ENCODE measurements around the gene OR6T1. TPM values are rescaled to one million over a fixed set of nuclear protein-coding genes. Genes with fewer than 3 reads are reported as not detected.

OR6T1 gene
- total RNA-seq, 1 donor from 2014 or later, result not detected

DNA sequence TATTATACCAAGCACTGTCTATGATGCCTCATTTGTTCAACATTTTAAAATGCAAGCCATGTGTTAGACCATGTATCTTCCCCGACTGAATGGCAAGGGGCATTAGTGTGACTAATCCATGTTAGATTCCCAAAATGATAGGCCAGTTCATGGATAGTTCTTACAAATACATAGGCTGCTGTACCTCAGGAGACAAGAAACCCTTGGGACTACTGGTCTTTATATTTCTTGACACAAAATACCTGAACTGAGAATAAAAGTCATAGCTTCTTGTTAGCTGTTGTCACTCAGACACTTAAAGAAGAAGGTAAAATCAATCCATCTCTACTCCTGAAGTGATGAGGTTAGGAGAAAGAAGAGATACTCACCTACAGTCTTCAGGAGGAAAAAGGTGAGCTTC, 41.8 kb downstream of the OR6T1 start, which contains the start of gene OR8D4:
TSS of gene OR8D4 (plus strand) at position 301 of the 400 bp plus-strand sequence. CDS start 4,265 bp downstream, outside the sequence.
- H3K36me3 Mint-ChIP-seq (ENCODE audit: unreplicated experiment), result no peaks in the 10 kb centered on the region
- no peaks in the 10 kb centered on the region for H3K9me3 Mint-ChIP-seq (ENCODE audit: unreplicated experiment)
- DNase-seq (ENCODE audit: extremely low spot score, unreplicated experiment), result no peak
- TF ChIP-seq, protein P1, sequence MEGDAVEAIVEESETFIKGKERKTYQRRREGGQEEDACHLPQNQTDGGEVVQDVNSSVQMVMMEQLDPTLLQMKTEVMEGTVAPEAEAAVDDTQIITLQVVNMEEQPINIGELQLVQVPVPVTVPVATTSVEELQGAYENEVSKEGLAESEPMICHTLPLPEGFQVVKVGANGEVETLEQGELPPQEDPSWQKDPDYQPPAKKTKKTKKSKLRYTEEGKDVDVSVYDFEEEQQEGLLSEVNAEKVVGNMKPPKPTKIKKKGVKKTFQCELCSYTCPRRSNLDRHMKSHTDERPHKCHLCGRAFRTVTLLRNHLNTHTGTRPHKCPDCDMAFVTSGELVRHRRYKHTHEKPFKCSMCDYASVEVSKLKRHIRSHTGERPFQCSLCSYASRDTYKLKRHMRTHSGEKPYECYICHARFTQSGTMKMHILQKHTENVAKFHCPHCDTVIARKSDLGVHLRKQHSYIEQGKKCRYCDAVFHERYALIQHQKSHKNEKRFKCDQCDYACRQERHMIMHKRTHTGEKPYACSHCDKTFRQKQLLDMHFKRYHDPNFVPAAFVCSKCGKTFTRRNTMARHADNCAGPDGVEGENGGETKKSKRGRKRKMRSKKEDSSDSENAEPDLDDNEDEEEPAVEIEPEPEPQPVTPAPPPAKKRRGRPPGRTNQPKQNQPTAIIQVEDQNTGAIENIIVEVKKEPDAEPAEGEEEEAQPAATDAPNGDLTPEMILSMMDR (IDR thresholded peaks at IDR 0.05), result no peak
- no peak within 1 kb of the TSS for H3K4me3 Mint-ChIP-seq (ENCODE audit: unreplicated experiment)
- peaks cover 2% of the 10 kb centered on the region for H3K27me3 Mint-ChIP-seq (ENCODE audit: unreplicated experiment)
- H3K27ac Mint-ChIP-seq (ENCODE audit: unreplicated experiment), result no peak within 1 kb of the TSS
- H3K4me1 Mint-ChIP-seq (ENCODE audit: unreplicated experiment), result no peaks in the 10 kb centered on the region

DNA sequence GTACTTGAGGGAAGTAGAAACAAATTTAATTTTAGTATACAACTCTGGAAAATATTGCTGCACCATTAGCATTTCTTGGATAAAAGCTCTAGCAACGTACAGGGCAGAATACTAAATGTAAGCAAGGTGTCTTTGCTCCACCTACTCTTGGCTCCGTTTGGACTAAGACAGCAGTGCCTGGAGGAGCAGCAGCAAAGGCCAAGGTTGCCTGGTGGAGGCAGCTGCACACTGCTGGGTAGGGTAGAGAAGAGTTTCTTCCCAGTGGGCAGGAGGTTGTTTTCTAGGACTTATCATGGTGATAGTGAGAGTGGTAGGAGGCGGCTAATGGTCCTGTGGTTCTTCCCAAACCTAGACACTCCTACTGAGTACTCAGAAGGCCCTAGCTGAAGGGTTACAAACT, 43.8 kb downstream of the OR6T1 start:
- no peak for DNase-seq (ENCODE audit: extremely low spot score, unreplicated experiment)
- Mint-ChIP-seq H3K4me1 (ENCODE audit: unreplicated experiment) (no peaks in the 10 kb centered on the region), H3K4me3 (ENCODE audit: unreplicated experiment) (no peak overlapping the region), H3K9me3 (ENCODE audit: unreplicated experiment) (no peaks in the 10 kb centered on the region), H3K27me3 (ENCODE audit: unreplicated experiment) (peaks cover 2% of the 10 kb centered on the region), H3K36me3 (ENCODE audit: unreplicated experiment) (no peaks in the 10 kb centered on the region), H3K27ac (ENCODE audit: unreplicated experiment) (no peak overlapping the region)
- TF ChIP-seq, protein P1 (IDR thresholded peaks at IDR 0.05), result no peak

Other genes starting within 250 kb of the OR6T1 start
- 9.5 and 11.2 TPM in 2 replicates for gene ZNF202, start 202.2 kb downstream of the OR6T1 start, total RNA-seq
- gene OR6X1, start 189.3 kb downstream of the OR6T1 start, total RNA-seq, result not detected in 2 replicates
- gene OR6M1, start 137.5 kb downstream of the OR6T1 start, total RNA-seq, result not detected in 2 replicates
- not detected in 2 replicates for gene TMEM225, start 58.2 kb downstream of the OR6T1 start, total RNA-seq
- gene OR8D4, start 41.7 kb downstream of the OR6T1 start, total RNA-seq, result not detected in 2 replicates
- gene OR4D5, start 4.2 kb downstream of the OR6T1 start, total RNA-seq, result not detected in 2 replicates
- not detected in 2 replicates for gene OR10S1, start 33.9 kb upstream of the OR6T1 start, total RNA-seq
- not detected in 2 replicates for gene OR10G6, start 51.3 kb upstream of the OR6T1 start, total RNA-seq
- gene OR10G4, start 69.2 kb upstream of the OR6T1 start, total RNA-seq, result not detected in 2 replicates
- gene OR10G9, start 79.2 kb upstream of the OR6T1 start, total RNA-seq, result not detected in 2 replicates
- not detected in 2 replicates for gene OR10G8, start 83.0 kb upstream of the OR6T1 start, total RNA-seq
- gene OR10G7, start 97.5 kb upstream of the OR6T1 start, total RNA-seq, result not detected in 2 replicates
- 10.0 and 10.5 TPM in 2 replicates for gene VWA5A, start 171.6 kb upstream of the OR6T1 start, total RNA-seq
- gene OR10D3, start 239.5 kb upstream of the OR6T1 start, total RNA-seq, result not detected in 2 replicates

All from osteocyte (in vitro differentiated cells).